ENCODE results near the gene MAP7. TPM values are rescaled to one million over a fixed set of nuclear protein-coding genes. Genes with fewer than 3 reads are reported as not detected.

Gene MAP7
- total RNA-seq, 1 donor from 2014 or later = 1.3 TPM

DNA sequence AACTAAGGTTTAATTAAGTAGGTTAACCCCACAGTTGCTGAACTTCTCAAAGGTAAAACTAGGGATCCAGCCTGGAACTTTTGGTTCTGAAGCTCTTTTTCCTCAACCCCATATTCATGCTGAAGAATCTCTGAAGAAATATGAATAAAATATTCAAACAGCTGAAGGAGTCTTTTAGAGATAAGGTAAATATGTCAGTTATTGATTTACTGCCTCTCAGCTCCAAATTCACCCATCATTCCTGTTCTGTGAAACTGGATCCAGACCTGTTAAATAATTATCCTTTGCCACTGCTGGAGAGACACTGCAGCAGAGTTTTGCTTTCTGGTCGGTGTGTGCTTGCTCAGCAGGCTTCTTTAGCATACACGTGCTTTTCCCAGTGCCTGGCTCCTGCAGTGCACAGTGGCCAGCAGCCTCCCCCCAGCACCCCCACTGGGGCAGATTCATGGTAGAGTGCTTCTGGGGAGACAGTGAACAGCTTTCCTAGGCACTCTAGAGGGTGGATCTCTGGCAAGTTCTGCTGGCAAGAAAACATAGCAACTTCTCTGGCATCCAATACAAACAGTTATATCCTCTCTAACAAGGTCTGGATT is 198.6 kb downstream of the MAP7 start:
- H3K4me3 Mint-ChIP-seq = no peak overlapping the region
- TF ChIP-seq, protein P1, sequence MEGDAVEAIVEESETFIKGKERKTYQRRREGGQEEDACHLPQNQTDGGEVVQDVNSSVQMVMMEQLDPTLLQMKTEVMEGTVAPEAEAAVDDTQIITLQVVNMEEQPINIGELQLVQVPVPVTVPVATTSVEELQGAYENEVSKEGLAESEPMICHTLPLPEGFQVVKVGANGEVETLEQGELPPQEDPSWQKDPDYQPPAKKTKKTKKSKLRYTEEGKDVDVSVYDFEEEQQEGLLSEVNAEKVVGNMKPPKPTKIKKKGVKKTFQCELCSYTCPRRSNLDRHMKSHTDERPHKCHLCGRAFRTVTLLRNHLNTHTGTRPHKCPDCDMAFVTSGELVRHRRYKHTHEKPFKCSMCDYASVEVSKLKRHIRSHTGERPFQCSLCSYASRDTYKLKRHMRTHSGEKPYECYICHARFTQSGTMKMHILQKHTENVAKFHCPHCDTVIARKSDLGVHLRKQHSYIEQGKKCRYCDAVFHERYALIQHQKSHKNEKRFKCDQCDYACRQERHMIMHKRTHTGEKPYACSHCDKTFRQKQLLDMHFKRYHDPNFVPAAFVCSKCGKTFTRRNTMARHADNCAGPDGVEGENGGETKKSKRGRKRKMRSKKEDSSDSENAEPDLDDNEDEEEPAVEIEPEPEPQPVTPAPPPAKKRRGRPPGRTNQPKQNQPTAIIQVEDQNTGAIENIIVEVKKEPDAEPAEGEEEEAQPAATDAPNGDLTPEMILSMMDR (conservative IDR thresholded peaks at IDR 0.05) = no peak
- H3K9me3 Mint-ChIP-seq = no peaks in the 10 kb centered on the region
- DNase-seq (ENCODE audit: low read depth, low spot score) = no peak
- H3K4me1 Mint-ChIP-seq = no peaks in the 10 kb centered on the region
- no peaks in the 10 kb centered on the region for H3K36me3 Mint-ChIP-seq (ENCODE audit: low read depth)
- peak overlapping the region; percentile 19 for H3K27ac Mint-ChIP-seq (ENCODE audit: unreplicated experiment)
- no peaks in the 10 kb centered on the region for H3K27me3 Mint-ChIP-seq (ENCODE audit: low read depth)

DNA sequence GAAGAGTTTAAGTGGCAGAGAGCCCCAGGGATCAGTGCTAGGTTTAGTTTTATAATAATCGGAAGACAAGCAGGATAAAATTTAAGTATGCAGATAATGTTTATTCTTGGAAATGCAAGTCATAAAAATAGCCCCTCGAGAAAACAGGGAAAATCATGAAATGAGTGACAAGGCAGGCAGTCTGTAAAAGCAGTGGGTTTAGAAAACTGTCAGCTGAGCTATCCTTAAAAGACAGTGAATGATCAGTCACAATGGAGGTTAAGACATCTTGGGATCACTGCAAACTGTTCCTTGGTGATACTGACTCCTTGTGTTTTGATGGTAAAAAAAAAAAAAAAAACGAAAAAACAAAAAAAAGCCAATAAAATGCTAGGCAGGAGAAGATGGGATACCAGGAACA is 199.3 kb downstream of the MAP7 start:
- Mint-ChIP-seq H3K4me1 (no peaks in the 10 kb centered on the region), H3K9me3 (no peaks in the 10 kb centered on the region), H3K27ac (ENCODE audit: unreplicated experiment) (no peak overlapping the region), H3K4me3 (no peak overlapping the region), H3K27me3 (ENCODE audit: low read depth) (no peaks in the 10 kb centered on the region), H3K36me3 (ENCODE audit: low read depth) (no peaks in the 10 kb centered on the region)
- TF ChIP-seq, protein P1 (conservative IDR thresholded peaks at IDR 0.05) = no peak
- DNase-seq (ENCODE audit: low read depth, low spot score) = no peak

GRCh38 chr6:136347847-136348246 is 202.4 kb downstream of the MAP7 start:
- H3K27ac Mint-ChIP-seq (ENCODE audit: unreplicated experiment) = peak overlapping the region; percentile 87
- H3K27me3 Mint-ChIP-seq (ENCODE audit: low read depth) = no peaks in the 10 kb centered on the region
- H3K4me1 Mint-ChIP-seq = no peaks in the 10 kb centered on the region
- TF ChIP-seq, protein P1 (conservative IDR thresholded peaks at IDR 0.05) = no peak
- no peak for DNase-seq (ENCODE audit: low read depth, low spot score)
- H3K36me3 Mint-ChIP-seq (ENCODE audit: low read depth) = no peaks in the 10 kb centered on the region
- no peaks in the 10 kb centered on the region for H3K9me3 Mint-ChIP-seq
- no peak overlapping the region for H3K4me3 Mint-ChIP-seq

GRCh38 chr6:136345145-136345544 is 205.1 kb downstream of the MAP7 start:
- Mint-ChIP-seq H3K27me3 (ENCODE audit: low read depth) (no peaks in the 10 kb centered on the region), H3K4me3 (no peak overlapping the region), H3K27ac (ENCODE audit: unreplicated experiment) (no peak overlapping the region), H3K36me3 (ENCODE audit: low read depth) (no peaks in the 10 kb centered on the region), H3K4me1 (no peaks in the 10 kb centered on the region), H3K9me3 (no peaks in the 10 kb centered on the region)
- no peak for DNase-seq (ENCODE audit: low read depth, low spot score)
- TF ChIP-seq, protein P1 (conservative IDR thresholded peaks at IDR 0.05) = no peak

DNA sequence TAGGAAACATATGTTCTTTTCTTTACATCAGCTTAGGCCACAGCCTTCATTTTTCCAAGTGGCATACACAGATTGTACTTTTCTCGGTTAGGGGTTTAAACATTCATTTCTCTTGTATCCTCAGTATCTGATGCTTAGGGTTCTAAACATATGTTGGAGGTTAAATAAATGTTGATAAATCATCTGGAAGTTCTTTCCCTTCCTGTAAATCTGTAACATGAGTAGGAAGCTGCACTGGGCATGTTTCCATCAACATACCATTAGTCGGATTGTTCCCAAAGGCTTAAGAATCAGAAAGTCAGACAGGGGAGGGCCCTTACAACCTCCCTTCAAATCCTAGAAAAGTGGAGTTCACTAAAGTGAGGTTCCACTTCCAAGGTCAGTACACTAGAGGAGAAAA is 205.8 kb downstream of the MAP7 start:
- DNase-seq (ENCODE audit: low read depth, low spot score) = no peak
- no peaks in the 10 kb centered on the region for H3K4me1 Mint-ChIP-seq
- H3K4me3 Mint-ChIP-seq = no peak overlapping the region
- H3K36me3 Mint-ChIP-seq (ENCODE audit: low read depth) = no peaks in the 10 kb centered on the region
- TF ChIP-seq, protein P1 (conservative IDR thresholded peaks at IDR 0.05) = no peak
- H3K9me3 Mint-ChIP-seq = no peaks in the 10 kb centered on the region
- no peak overlapping the region for H3K27ac Mint-ChIP-seq (ENCODE audit: unreplicated experiment)
- no peaks in the 10 kb centered on the region for H3K27me3 Mint-ChIP-seq (ENCODE audit: low read depth)
